Transverse colon (tissue), 4 donors: Measurements from ENCODE around the gene DNAJC5. TPM values are rescaled to one million over a fixed set of nuclear protein-coding genes. Genes with fewer than 3 reads are reported as not detected.
A peak's percentile ranks its signal among the peaks of the same experiment; 100 is the strongest.

Experiments used
- DNase-seq: peaks from one replicate; pipeline ENCODE4 v3.0.0-alpha.2; 2019
- H3K27ac ChIP-seq, 4 donors: fragments of 200-600 bp; sonication (generic); 2 replicates each; pipeline ENCODE4 v1.5.1; 2016 to 2018; ENCODE audit warnings: inconsistent platforms in 4 of 4
- H3K27me3 ChIP-seq: fragments of 200-600 bp; sonication (generic); 2 replicates; pipeline ENCODE4 v1.5.1; 2017; ENCODE audit warnings: inconsistent platforms
- H3K36me3 ChIP-seq, 4 donors: fragments of 200-600 bp; sonication (generic); 2 replicates each; pipeline ENCODE4 v1.5.1; 2017 to 2019; ENCODE audit warnings: inconsistent platforms in 4 of 4
- H3K4me1 ChIP-seq, 4 donors: fragments of 200-600 bp; sonication (generic); 2 replicates each; pipeline ENCODE4 v1.5.1; 2017 to 2020; ENCODE audit warnings: inconsistent platforms in 4 of 4
- H3K4me3 ChIP-seq, 4 donors: fragments of 200-600 bp; sonication (generic); 1 replicate in 1 of 4; 2 replicates in 3 of 4; pipeline versions ENCODE4 v1.5.1 to v1.6.1; 2017 to 2019; ENCODE audit warnings: inconsistent platforms in 4 of 4
- H3K9me3 ChIP-seq, 2 donors: fragments of 200-600 bp; sonication (generic); 2 replicates each; pipeline ENCODE4 v1.5.1; 2017 to 2019; ENCODE audit warnings: inconsistent platforms in 2 of 2
- CTCF ChIP-seq, 5 experiments: fragments of 200-600 bp in 3 of 5; fragments of 450-650 bp in 2 of 5; sonication (generic) in 3 of 5; IDR thresholded peaks; 1 replicate in 2 of 5; 2 replicates in 3 of 5; pipeline ENCODE4 v1.5.1; 2016 to 2017; ENCODE audit warnings: antibody characterized with exemption in 5 of 5, inconsistent platforms in 3 of 5, mild to moderate bottlenecking in 2 of 5, moderate library complexity in 1 of 5
- EP300 ChIP-seq: sonication (generic); formaldehyde crosslinking; IDR thresholded peaks from one replicate; pipeline ENCODE4 v1.6.1; 2017; ENCODE audit warnings: antibody characterized with exemption, low read depth
- POLR2A ChIP-seq: fragments of 450-650 bp; IDR thresholded peaks from one replicate; pipeline ENCODE4 v1.6.1; 2016; ENCODE audit warnings: antibody characterized with exemption, mild to moderate bottlenecking, moderate library complexity
- POLR2AphosphoS5 ChIP-seq, 3 donors: sonication (generic); formaldehyde crosslinking; IDR thresholded peaks; one replicate each; pipeline ENCODE4 v1.6.1; 2016; ENCODE audit warnings: antibody characterized with exemption in 3 of 3
- WGBS, 2 donors: methylation state at CpG; one replicate each; pipeline ENCODE4 v1.1.5; 2018; ENCODE audit warnings: low coverage in 1 of 2; 5-methylcytosine and 5-hydroxymethylcytosine counted together
- in situ Hi-C, 4 donors: fragments of 200-750 bp; cut with MboI; loops; one replicate each; pipeline versions ENCODE4 v1.15.0 to v1.15.1; 2017; ENCODE audit warnings: low sequenced_read_pairs in 3 of 4, low pct_ligation_motif_present in 1 of 4, low pct_unique_long_range_greater_than_20kb in 1 of 4
- intact Hi-C: fragments of 100-400 bp; cut with DNase I; formaldehyde crosslinking; loops from one replicate; pipeline ENCODE4 v1.15.1; 2023; ENCODE audit warnings: low total_unique reads
- total RNA-seq, 4 donors: library from RNA; depleted of rRNA; stranded (reverse); fragments of >200 nt; gene quantifications; one replicate each; pipeline ENCODE4 v1.1.0, GENCODE V29; 2016

The DNAJC5 gene
- total RNA-seq, 4 donors from 2014 or later = 59.9 to 77.3 (median 71.4) TPM

- WGBS, 2 donors = 1% methylated on average over 71 of the region's 105 CpGs; no CpG with 5 or more reads in 1 of the 2 donors
- in situ Hi-C loops (no loop called here), intact Hi-C loops (no loop called here)
- DNase-seq = peak; percentile 94
- H3K27me3 ChIP-seq = no peaks in the 10 kb centered on the region
- TF ChIP-seq POLR2AphosphoS5 (IDR thresholded peaks at IDR 0.05) (peak; percentile 41 to 92 (median 81)), CTCF (IDR thresholded peaks at IDR 0.05) (no peak), EP300 (no peak), POLR2A (peak; percentile 86)
- H3K4me3 ChIP-seq = peak within 1 kb of the TSS; percentile 58 to 93 (median 87)
- peaks cover 38 to 59% (median 54%) of the 10 kb centered on the region in 4 donors for H3K4me1 ChIP-seq
- no peaks in the 10 kb centered on the region for H3K9me3 ChIP-seq
- no peaks in the 10 kb centered on the region for H3K36me3 ChIP-seq
- H3K27ac ChIP-seq = peak within 1 kb of the TSS; percentile 94 to 97 (median 95)
Measured at GRCh38 chr20:63955827-63956663, 61.1 kb downstream of the DNAJC5 start, which contains the start of gene UCKL1. TSS of gene UCKL1 (minus strand) at chr20:63956416. CDS start at chr20:63956372, 44 bp downstream.

- Histone ChIP-seq H3K9me3 (no peaks in the 10 kb centered on the region), H3K36me3 (no peaks in the 10 kb centered on the region), H3K27me3 (no peaks in the 10 kb centered on the region), H3K4me3 (peak overlapping the region; percentile 45 to 93 (median 72)), H3K27ac (peak overlapping the region; percentile 89 to 97 (median 92)), H3K4me1 (peaks cover 34 to 54% (median 48%) of the 10 kb centered on the region in 4 donors)
- WGBS, 2 donors = 0% methylated on average over 14 to 15 of the region's 15 CpGs
- in situ Hi-C loops = no loop called here
- no peak for DNase-seq
- intact Hi-C loops = no loop called here
- TF ChIP-seq EP300 (no peak), POLR2A (no peak), CTCF (IDR thresholded peaks at IDR 0.05) (no peak), POLR2AphosphoS5 (IDR thresholded peaks at IDR 0.05) (no peak)
Measured at GRCh38 chr20:63956664-63957003, 61.7 kb downstream of the DNAJC5 start.

GRCh38 chr20:63957004-63957689 is 62.2 kb downstream of the DNAJC5 start:
- no peaks in the 10 kb centered on the region for H3K9me3 ChIP-seq
- no peaks in the 10 kb centered on the region for H3K27me3 ChIP-seq
- intact Hi-C loops (no loop called here), in situ Hi-C loops (no loop called here)
- TF ChIP-seq POLR2AphosphoS5 (IDR thresholded peaks at IDR 0.05) = peak; percentile 64 to 79 (median 67)
- TF ChIP-seq EP300 = no peak
- TF ChIP-seq CTCF (IDR thresholded peaks at IDR 0.05) = peak in 2 of 5 experiments; percentile 7 to 49
- peak; percentile 78 for TF ChIP-seq POLR2A
- no peaks in the 10 kb centered on the region for H3K36me3 ChIP-seq
- peaks cover 29 to 49% (median 43%) of the 10 kb centered on the region in 4 donors for H3K4me1 ChIP-seq
- H3K27ac ChIP-seq = peak overlapping the region; percentile 89 to 97 (median 92)
- DNase-seq = peak; percentile 87
- 0 to 2% methylated on average over 3 to 28 of the region's 28 CpGs for WGBS, 2 donors
- peak overlapping the region; percentile 45 to 93 (median 72) for H3K4me3 ChIP-seq
